ENCODE results near the gene ZNF566. TPM values are rescaled to one million over a fixed set of nuclear protein-coding genes. Genes with fewer than 3 reads are reported as not detected.

Gene ZNF566
- total and polyA plus RNA-seq, 2 of the 13 experiments (the other 11 are each of a cell fraction or from before 2014, with no cell fraction given): 4.8 to 13.7 TPM

- TF ChIP-seq, protein P1, sequence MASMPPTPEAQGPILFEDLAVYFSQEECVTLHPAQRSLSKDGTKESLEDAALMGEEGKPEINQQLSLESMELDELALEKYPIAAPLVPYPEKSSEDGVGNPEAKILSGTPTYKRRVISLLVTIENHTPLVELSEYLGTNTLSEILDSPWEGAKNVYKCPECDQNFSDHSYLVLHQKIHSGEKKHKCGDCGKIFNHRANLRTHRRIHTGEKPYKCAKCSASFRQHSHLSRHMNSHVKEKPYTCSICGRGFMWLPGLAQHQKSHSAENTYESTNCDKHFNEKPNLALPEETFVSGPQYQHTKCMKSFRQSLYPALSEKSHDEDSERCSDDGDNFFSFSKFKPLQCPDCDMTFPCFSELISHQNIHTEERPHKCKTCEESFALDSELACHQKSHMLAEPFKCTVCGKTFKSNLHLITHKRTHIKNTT (CRISPR knock-in tag; IDR thresholded peaks at IDR 0.05): no peak
- no peak for TF ChIP-seq DNMT1 (CRISPR knock-in tag; IDR thresholded peaks at IDR 0.05)
- TF ChIP-seq, protein P2, sequence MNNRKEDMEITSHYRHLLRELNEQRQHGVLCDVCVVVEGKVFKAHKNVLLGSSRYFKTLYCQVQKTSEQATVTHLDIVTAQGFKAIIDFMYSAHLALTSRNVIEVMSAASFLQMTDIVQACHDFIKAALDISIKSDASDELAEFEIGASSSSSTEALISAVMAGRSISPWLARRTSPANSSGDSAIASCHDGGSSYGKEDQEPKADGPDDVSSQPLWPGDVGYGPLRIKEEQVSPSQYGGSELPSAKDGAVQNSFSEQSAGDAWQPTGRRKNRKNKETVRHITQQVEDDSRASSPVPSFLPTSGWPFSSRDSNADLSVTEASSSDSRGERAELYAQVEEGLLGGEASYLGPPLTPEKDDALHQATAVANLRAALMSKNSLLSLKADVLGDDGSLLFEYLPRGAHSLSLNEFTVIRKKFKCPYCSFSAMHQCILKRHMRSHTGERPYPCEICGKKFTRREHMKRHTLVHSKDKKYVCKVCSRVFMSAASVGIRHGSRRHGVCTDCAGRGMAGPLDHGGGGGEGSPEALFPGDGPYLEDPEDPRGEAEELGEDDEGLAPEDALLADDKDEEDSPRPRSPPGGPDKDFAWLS (CRISPR knock-in tag; IDR thresholded peaks at IDR 0.05; ENCODE audit: borderline replicate concordance): 0 out of 2 replicates have a peak, but pooled peaks have one; percentile 17
- TF ChIP-seq, protein P3, sequence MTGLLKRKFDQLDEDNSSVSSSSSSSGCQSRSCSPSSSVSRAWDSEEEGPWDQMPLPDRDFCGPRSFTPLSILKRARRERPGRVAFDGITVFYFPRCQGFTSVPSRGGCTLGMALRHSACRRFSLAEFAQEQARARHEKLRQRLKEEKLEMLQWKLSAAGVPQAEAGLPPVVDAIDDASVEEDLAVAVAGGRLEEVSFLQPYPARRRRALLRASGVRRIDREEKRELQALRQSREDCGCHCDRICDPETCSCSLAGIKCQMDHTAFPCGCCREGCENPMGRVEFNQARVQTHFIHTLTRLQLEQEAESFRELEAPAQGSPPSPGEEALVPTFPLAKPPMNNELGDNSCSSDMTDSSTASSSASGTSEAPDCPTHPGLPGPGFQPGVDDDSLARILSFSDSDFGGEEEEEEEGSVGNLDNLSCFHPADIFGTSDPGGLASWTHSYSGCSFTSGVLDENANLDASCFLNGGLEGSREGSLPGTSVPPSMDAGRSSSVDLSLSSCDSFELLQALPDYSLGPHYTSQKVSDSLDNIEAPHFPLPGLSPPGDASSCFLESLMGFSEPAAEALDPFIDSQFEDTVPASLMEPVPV (CRISPR knock-in tag; IDR thresholded peaks at IDR 0.05): no peak
- peak; percentile 77 for TF ChIP-seq SP4 (CRISPR knock-in tag; IDR thresholded peaks at IDR 0.05)
- TF ChIP-seq ZNF570 (CRISPR knock-in tag; IDR thresholded peaks at IDR 0.05; ENCODE audit: borderline replicate concordance): 0 out of 2 replicates have a peak, but pooled peaks have one; percentile 24
- TF ChIP-seq ZNF530 (CRISPR knock-in tag; IDR thresholded peaks at IDR 0.05; ENCODE audit: low read depth): peak; percentile 67; the same call in 1 of the 2 replicates
- no peak for TF ChIP-seq ZNF569 (CRISPR knock-in tag; IDR thresholded peaks at IDR 0.05; ENCODE audit: borderline replicate concordance)
- no peak for TF ChIP-seq ZBTB20 (CRISPR knock-in tag; IDR thresholded peaks at IDR 0.05; ENCODE audit: borderline replicate concordance, low read depth)
- TF ChIP-seq ZSCAN29 (CRISPR knock-in tag; conservative IDR thresholded peaks at IDR 0.05): peak; percentile 90
- TF ChIP-seq CENPT (CRISPR knock-in tag; IDR thresholded peaks at IDR 0.05; ENCODE audit: low read depth): no peak
- TF ChIP-seq ZNF572 (CRISPR knock-in tag; IDR thresholded peaks at IDR 0.05): 0 out of 2 replicates have a peak, but pooled peaks have one; percentile 43
- TF ChIP-seq ZNF589 (CRISPR knock-in tag; conservative IDR thresholded peaks at IDR 0.05): no peak
- TF ChIP-seq FOXA3 (CRISPR knock-in tag; IDR thresholded peaks at IDR 0.05): no peak; the same call in 1 of the 2 replicates
- TF ChIP-seq, protein P4, sequence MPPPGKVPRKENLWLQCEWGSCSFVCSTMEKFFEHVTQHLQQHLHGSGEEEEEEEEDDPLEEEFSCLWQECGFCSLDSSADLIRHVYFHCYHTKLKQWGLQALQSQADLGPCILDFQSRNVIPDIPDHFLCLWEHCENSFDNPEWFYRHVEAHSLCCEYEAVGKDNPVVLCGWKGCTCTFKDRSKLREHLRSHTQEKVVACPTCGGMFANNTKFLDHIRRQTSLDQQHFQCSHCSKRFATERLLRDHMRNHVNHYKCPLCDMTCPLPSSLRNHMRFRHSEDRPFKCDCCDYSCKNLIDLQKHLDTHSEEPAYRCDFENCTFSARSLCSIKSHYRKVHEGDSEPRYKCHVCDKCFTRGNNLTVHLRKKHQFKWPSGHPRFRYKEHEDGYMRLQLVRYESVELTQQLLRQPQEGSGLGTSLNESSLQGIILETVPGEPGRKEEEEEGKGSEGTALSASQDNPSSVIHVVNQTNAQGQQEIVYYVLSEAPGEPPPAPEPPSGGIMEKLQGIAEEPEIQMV (CRISPR knock-in tag; IDR thresholded peaks at IDR 0.05; ENCODE audit: low read depth): 0 out of 2 replicates have a peak, but pooled peaks have one; percentile 45
- no peak for TF ChIP-seq SIX4 (CRISPR knock-in tag; IDR thresholded peaks at IDR 0.05)
- TF ChIP-seq ISL2 (CRISPR knock-in tag; IDR thresholded peaks at IDR 0.05): peak; percentile 45; the same call in 1 of the 2 replicates
- TF ChIP-seq GABPA (IDR thresholded peaks at IDR 0.05; ENCODE audit: low read depth, low read length): peak; percentile 24; the same call in 1 of the 2 replicates
- peak; percentile 78 for TF ChIP-seq GABPA (CRISPR knock-in tag; IDR thresholded peaks at IDR 0.05; ENCODE audit: low read depth)
- TF ChIP-seq NONO (IDR thresholded peaks at IDR 0.05): no peak
- TF ChIP-seq NONO (CRISPR knock-in tag; conservative IDR thresholded peaks at IDR 0.05): peak; percentile 33
- TF ChIP-seq RBAK (CRISPR knock-in tag; IDR thresholded peaks at IDR 0.05): no peak
- TF ChIP-seq FOXK2 (IDR thresholded peaks at IDR 0.05): no peak
- TF ChIP-seq RNF2 (conservative IDR thresholded peaks at IDR 0.05; ENCODE audit: low read depth): no peak
- TF ChIP-seq MXD1 (CRISPR knock-in tag; IDR thresholded peaks at IDR 0.05): peak; percentile 34; the same call in 1 of the 2 replicates
These were observed 39.0 kb upstream of the ZNF566 start, which contains the start of gene ZNF260 (continued) for GRCh38 chr19:36528194-36528920.
